Measurements from ENCODE around the gene GLI3.

Gene GLI3

DNA sequence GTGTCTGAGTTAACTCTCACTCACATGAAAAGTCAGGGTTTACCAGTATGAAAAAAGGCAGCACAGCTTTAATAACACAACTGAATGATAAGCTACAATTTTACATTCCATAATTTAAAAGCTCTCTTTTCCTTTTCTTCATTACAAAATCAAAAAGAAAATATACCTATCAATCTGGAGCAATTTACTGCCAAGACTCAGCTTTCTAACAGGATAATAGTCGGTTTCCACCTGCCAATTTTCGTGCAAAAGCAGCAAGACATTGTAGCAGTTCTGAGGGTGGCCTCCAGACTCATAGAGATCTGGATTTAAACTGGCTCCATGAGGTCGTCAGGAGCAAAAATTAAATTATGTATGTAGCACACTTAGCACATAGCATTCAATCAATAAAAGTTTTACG lies 191.0 kb downstream of the GLI3 start:
- Histone ChIP-seq H3K4me1 (ENCODE audit: insufficient read depth, poor library complexity, severe bottlenecking) (no peaks in the 10 kb centered on the region), H3K27ac (ENCODE audit: poor library complexity, severe bottlenecking) (no peak overlapping the region), H3K9me3 (ENCODE audit: severe bottlenecking) (no peaks in the 10 kb centered on the region), H3K36me3 (ENCODE audit: low read depth) (peaks cover 37% of the 10 kb centered on the region), H3K27me3 (ENCODE audit: insufficient read depth, poor library complexity, severe bottlenecking) (no peaks in the 10 kb centered on the region), H3K4me3 (ENCODE audit: severe bottlenecking) (no peak overlapping the region)
- no peak for DNase-seq (ENCODE audit: low spot score)
- TF ChIP-seq, protein P1, sequence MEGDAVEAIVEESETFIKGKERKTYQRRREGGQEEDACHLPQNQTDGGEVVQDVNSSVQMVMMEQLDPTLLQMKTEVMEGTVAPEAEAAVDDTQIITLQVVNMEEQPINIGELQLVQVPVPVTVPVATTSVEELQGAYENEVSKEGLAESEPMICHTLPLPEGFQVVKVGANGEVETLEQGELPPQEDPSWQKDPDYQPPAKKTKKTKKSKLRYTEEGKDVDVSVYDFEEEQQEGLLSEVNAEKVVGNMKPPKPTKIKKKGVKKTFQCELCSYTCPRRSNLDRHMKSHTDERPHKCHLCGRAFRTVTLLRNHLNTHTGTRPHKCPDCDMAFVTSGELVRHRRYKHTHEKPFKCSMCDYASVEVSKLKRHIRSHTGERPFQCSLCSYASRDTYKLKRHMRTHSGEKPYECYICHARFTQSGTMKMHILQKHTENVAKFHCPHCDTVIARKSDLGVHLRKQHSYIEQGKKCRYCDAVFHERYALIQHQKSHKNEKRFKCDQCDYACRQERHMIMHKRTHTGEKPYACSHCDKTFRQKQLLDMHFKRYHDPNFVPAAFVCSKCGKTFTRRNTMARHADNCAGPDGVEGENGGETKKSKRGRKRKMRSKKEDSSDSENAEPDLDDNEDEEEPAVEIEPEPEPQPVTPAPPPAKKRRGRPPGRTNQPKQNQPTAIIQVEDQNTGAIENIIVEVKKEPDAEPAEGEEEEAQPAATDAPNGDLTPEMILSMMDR (IDR thresholded peaks at IDR 0.05; ENCODE audit: poor library complexity, severe bottlenecking) = no peak
- no peak for ATAC-seq (ENCODE audit: low read depth)

DNA sequence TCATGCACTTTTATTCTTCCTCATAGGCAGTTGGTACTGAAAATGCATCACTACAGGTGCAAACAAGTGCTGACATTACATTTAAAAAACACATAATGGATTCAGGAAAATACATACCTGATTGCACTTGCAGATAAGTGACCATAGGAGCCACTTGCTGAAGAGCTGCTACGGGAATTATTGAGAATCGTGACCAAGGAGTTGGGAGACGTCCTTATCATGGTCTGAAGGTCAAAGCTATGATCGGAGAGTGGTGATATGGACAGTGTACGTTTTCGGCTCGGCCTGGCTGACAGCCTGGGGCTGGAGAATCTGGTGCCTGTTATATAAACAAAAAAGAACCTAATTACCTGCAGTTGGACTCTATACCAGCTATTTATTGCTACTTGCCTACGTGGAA lies 197.1 kb downstream of the GLI3 start:
- DNase-seq (ENCODE audit: low spot score) (no peak), ATAC-seq (ENCODE audit: low read depth) (no peak)
- peaks cover 39% of the 10 kb centered on the region for H3K36me3 ChIP-seq (ENCODE audit: low read depth)
- no peak overlapping the region for H3K4me3 ChIP-seq (ENCODE audit: severe bottlenecking)
- no peaks in the 10 kb centered on the region for H3K4me1 ChIP-seq (ENCODE audit: insufficient read depth, poor library complexity, severe bottlenecking)
- no peaks in the 10 kb centered on the region for H3K27me3 ChIP-seq (ENCODE audit: insufficient read depth, poor library complexity, severe bottlenecking)
- no peak overlapping the region for H3K27ac ChIP-seq (ENCODE audit: poor library complexity, severe bottlenecking)
- H3K9me3 ChIP-seq (ENCODE audit: severe bottlenecking) = no peaks in the 10 kb centered on the region
- TF ChIP-seq, protein P1 (IDR thresholded peaks at IDR 0.05; ENCODE audit: poor library complexity, severe bottlenecking) = no peak

DNA sequence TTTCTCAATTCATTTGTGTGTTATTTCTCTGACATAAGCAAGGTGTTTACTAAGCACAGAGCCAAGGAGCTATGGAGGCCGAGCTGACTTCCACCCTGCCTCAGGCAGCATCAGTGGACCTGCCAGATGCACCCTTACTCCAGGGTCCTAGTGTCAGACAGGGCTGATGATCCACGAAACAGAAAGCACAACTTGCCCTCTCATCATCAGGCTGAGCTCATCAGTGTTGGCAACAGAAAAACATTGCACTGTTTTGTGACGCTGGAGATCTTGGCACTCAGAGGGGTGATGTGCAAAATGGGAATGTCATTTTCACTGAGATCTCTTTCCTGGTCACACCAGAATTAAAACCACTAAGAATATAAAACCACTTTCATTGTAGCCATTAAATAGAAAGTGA lies 201.8 kb downstream of the GLI3 start:
- Histone ChIP-seq H3K9me3 (ENCODE audit: severe bottlenecking) (no peaks in the 10 kb centered on the region), H3K4me3 (ENCODE audit: severe bottlenecking) (no peak overlapping the region), H3K36me3 (ENCODE audit: low read depth) (peaks cover 28% of the 10 kb centered on the region), H3K27ac (ENCODE audit: poor library complexity, severe bottlenecking) (no peak overlapping the region), H3K27me3 (ENCODE audit: insufficient read depth, poor library complexity, severe bottlenecking) (no peaks in the 10 kb centered on the region), H3K4me1 (ENCODE audit: insufficient read depth, poor library complexity, severe bottlenecking) (no peaks in the 10 kb centered on the region)
- DNase-seq (ENCODE audit: low spot score) (no peak), ATAC-seq (ENCODE audit: low read depth) (no peak)
- TF ChIP-seq, protein P1 (IDR thresholded peaks at IDR 0.05; ENCODE audit: poor library complexity, severe bottlenecking) = no peak

DNA sequence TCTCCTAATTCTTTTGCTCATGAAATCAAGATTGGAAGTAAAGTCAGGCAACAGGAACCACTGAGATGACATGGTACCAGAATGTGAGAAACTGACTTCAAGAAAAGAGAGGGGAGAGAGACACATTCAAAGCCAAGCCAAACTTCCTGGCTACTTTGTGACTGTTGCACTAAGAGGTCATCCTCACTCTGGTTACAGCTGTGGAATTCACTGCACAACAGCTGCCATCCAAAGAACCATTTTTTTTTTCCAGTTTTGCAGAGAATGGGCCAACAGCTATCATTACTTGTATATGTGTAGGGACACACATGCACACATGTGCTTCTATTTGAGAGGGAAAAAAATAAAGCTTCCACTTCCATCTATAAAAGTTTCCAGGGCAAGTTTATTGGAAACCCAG lies 203.5 kb downstream of the GLI3 start:
- H3K4me3 ChIP-seq (ENCODE audit: severe bottlenecking) = no peak overlapping the region
- TF ChIP-seq, protein P1 (IDR thresholded peaks at IDR 0.05; ENCODE audit: poor library complexity, severe bottlenecking) = no peak
- H3K36me3 ChIP-seq (ENCODE audit: low read depth) = peaks cover 11% of the 10 kb centered on the region
- H3K4me1 ChIP-seq (ENCODE audit: insufficient read depth, poor library complexity, severe bottlenecking) = no peaks in the 10 kb centered on the region
- H3K27ac ChIP-seq (ENCODE audit: poor library complexity, severe bottlenecking) = no peak overlapping the region
- no peaks in the 10 kb centered on the region for H3K9me3 ChIP-seq (ENCODE audit: severe bottlenecking)
- ATAC-seq (ENCODE audit: low read depth) (no peak), DNase-seq (ENCODE audit: low spot score) (no peak)
- H3K27me3 ChIP-seq (ENCODE audit: insufficient read depth, poor library complexity, severe bottlenecking) = no peaks in the 10 kb centered on the region

DNA sequence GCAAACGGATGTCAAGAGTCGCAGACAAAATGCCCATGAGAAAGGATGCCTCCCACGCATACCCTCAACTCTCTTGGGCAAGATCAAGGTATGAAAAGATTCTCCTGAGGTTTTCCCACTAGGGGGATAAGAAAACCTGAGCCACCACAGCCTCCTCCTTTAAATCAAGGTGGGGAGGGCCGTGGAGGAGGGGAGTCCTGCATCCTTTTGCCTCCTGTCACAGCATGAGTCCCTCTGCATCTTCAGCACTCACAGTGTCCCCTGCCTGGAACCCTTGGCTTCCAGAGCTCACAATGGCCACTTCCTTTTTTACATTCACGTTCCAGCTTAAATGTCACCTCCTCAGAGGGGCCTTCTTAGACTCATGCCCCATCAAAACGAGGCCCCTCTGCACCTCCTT lies 207.6 kb downstream of the GLI3 start:
- Histone ChIP-seq H3K4me3 (ENCODE audit: severe bottlenecking) (no peak overlapping the region), H3K4me1 (ENCODE audit: insufficient read depth, poor library complexity, severe bottlenecking) (no peaks in the 10 kb centered on the region), H3K27me3 (ENCODE audit: insufficient read depth, poor library complexity, severe bottlenecking) (no peaks in the 10 kb centered on the region), H3K36me3 (ENCODE audit: low read depth) (peaks cover 19% of the 10 kb centered on the region; the same call in 1 of the 2 replicates), H3K9me3 (ENCODE audit: severe bottlenecking) (no peaks in the 10 kb centered on the region), H3K27ac (ENCODE audit: poor library complexity, severe bottlenecking) (no peak overlapping the region)
- TF ChIP-seq, protein P1 (IDR thresholded peaks at IDR 0.05; ENCODE audit: poor library complexity, severe bottlenecking) = no peak
- DNase-seq (ENCODE audit: low spot score) (no peak), ATAC-seq (ENCODE audit: low read depth) (no peak)

All from RWPE2 (cell line).